Activated CD8-positive, alpha-beta memory T cell treated with anti-CD3 and anti-CD28 coated beads, Interleukin-2, amount 50 U/mL, for 48 hours (primary cell): ENCODE measurements around the gene COL5A2.

ENCODE experiments used
- DNase-seq: peaks from one replicate; pipeline ENCODE4 v3.0.0-alpha.2; 2020

The COL5A2 gene

DNA sequence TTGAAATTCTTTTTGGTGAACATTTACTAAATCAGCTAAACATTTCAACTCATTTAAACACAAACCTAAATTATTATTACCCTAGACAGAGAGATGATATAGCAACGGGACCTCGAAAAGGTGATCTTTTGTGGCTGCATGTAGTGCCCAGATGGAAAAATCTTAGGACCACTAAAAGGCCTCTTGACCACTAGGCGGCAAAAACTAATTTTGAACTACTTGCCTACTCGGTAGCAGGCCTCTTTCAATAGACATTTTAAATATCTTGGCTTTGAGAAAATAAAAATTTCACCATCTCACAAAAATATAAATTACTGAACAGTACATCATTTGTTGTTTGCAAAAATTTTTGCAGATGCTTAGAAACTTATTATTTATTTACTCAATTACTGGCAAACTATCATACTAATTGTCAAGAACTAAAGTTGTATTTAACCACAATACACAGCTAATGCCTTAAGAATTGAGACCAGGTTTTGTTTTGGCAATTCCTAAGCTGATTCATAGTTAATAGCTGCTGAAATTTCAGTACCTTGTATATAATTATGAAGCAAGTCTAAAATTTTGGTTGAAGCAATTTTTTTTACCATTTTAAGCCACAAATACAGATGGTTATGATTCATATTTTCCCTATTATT is 196.0 kb downstream of the COL5A2 start:
- no peak for DNase-seq
